Measurements from ENCODE around the gene RCBTB1.

DNA sequence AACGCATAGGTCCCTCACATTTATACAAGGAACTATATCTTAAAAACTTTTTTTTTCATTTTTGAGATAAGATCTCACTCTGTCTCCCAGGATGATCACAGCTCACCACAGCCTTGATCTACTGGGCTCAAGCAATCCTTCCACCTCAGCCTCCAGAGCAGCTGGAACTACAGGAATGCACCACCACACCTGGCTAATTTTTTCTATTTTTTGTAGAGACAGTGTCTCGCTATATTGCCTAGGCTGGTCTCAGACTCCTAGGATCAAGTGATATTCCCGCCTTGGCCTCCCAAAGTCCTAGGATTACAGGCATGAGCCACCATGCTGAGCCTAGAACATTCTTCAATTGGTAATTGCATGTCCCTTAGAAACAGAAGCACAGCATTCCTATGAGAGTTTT is 41.7 kb downstream of the RCBTB1 start:
- TF ChIP-seq POLR2AphosphoS5 (IDR thresholded peaks at IDR 0.05; ENCODE audit: low read depth, low read length): no peak
- no peak for TF ChIP-seq TAF1 (IDR thresholded peaks at IDR 0.05; ENCODE audit: borderline replicate concordance, insufficient read depth, low read length)
- TF ChIP-seq, protein P1, sequence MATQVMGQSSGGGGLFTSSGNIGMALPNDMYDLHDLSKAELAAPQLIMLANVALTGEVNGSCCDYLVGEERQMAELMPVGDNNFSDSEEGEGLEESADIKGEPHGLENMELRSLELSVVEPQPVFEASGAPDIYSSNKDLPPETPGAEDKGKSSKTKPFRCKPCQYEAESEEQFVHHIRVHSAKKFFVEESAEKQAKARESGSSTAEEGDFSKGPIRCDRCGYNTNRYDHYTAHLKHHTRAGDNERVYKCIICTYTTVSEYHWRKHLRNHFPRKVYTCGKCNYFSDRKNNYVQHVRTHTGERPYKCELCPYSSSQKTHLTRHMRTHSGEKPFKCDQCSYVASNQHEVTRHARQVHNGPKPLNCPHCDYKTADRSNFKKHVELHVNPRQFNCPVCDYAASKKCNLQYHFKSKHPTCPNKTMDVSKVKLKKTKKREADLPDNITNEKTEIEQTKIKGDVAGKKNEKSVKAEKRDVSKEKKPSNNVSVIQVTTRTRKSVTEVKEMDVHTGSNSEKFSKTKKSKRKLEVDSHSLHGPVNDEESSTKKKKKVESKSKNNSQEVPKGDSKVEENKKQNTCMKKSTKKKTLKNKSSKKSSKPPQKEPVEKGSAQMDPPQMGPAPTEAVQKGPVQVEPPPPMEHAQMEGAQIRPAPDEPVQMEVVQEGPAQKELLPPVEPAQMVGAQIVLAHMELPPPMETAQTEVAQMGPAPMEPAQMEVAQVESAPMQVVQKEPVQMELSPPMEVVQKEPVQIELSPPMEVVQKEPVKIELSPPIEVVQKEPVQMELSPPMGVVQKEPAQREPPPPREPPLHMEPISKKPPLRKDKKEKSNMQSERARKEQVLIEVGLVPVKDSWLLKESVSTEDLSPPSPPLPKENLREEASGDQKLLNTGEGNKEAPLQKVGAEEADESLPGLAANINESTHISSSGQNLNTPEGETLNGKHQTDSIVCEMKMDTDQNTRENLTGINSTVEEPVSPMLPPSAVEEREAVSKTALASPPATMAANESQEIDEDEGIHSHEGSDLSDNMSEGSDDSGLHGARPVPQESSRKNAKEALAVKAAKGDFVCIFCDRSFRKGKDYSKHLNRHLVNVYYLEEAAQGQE (IDR thresholded peaks at IDR 0.05; ENCODE audit: insufficient read depth in 1 of 2, low read depth in 2 of 2, low read length in 2 of 2): no peak
- TF ChIP-seq SIN3A (IDR thresholded peaks at IDR 0.05; ENCODE audit: borderline replicate concordance, insufficient read depth, low read length): no peak
